Thoracic aorta (tissue), 2 donors: ENCODE data around the gene TGM1. TPM values are rescaled to one million over a fixed set of nuclear protein-coding genes. Genes with fewer than 3 reads are reported as not detected.

ENCODE experiments used
- ATAC-seq: fragments of 150-250 bp; one replicate; pipeline ENCODE4 v1.8.0; 2017; ENCODE audit warnings: low read depth; ENCODE audit not compliant: insufficient number of reproducible peaks, low FRiP score
- DNase-seq: peaks from one replicate; pipeline ENCODE4 v3.0.0-alpha.2; 2020; ENCODE audit warnings: low spot score
- H3K27ac ChIP-seq, 2 donors: fragments of 200-600 bp; sonication (generic); 1 replicate in 1 of 2; 2 replicates in 1 of 2; pipeline ENCODE4 v1.5.1; 2016; ENCODE audit warnings: mild to moderate bottlenecking in 2 of 2, moderate library complexity in 2 of 2
- H3K27me3 ChIP-seq: fragments of 200-600 bp; sonication (generic); replicated peaks from 2 replicates; pipeline ENCODE4 v1.6.0; 2016; ENCODE audit warnings: mild to moderate bottlenecking; ENCODE audit not compliant: insufficient read depth
- H3K36me3 ChIP-seq: fragments of 200-600 bp; sonication (generic); one replicate; pipeline ENCODE4 v1.5.1; 2016
- H3K4me1 ChIP-seq, 2 donors: fragments of 200-600 bp; sonication (generic); 1 replicate in 1 of 2; 2 replicates in 1 of 2; pipeline versions ENCODE4 v1.5.1 to v1.6.0; 2016; ENCODE audit warnings: low read depth in 2 of 2, mild to moderate bottlenecking in 1 of 2; ENCODE audit not compliant: control insufficient read depth in 1 of 2
- H3K4me3 ChIP-seq: fragments of 200-600 bp; sonication (generic); 2 replicates; pipeline ENCODE4 v1.5.1; 2016; ENCODE audit warnings: mild to moderate bottlenecking
- H3K9me3 ChIP-seq: fragments of 200-600 bp; sonication (generic); 2 replicates; pipeline ENCODE4 v1.5.1; 2016
- CTCF ChIP-seq: fragments of 200-600 bp; sonication (generic); IDR thresholded peaks from one replicate; pipeline ENCODE4 v1.5.1; 2019; ENCODE audit warnings: antibody characterized with exemption
- total RNA-seq, 2 donors: library from RNA; depleted of rRNA; stranded (reverse); fragments of >200 nt; gene quantifications; one replicate each; pipeline versions ENCODE4 v1.1.0 to v1.2.3, GENCODE V29; 2016

Gene TGM1
- total RNA-seq, 2 donors from 2014 or later = 0.21 TPM; not detected in 1

GRCh38 chr14:24233538-24233866 lies 29.5 kb downstream of the TGM1 start:
- Histone ChIP-seq H3K9me3 (no peaks in the 10 kb centered on the region), H3K4me3 (peak overlapping the region; percentile 74), H3K4me1 (peaks cover 12 to 35% of the 10 kb centered on the region in 2 donors), H3K36me3 (peaks cover 26% of the 10 kb centered on the region), H3K27ac (peak overlapping the region; percentile 81 to 82), H3K27me3 (no peaks in the 10 kb centered on the region)
- ATAC-seq (no peak), DNase-seq (no peak)
- TF ChIP-seq CTCF = no peak

- Histone ChIP-seq H3K9me3 (no peaks in the 10 kb centered on the region), H3K27me3 (no peaks in the 10 kb centered on the region), H3K27ac (peak within 1 kb of the TSS; percentile 81 to 82), H3K36me3 (peaks cover 23% of the 10 kb centered on the region), H3K4me3 (peak within 1 kb of the TSS; percentile 74), H3K4me1 (peaks cover 12 to 35% of the 10 kb centered on the region in 2 donors)
- no peak for TF ChIP-seq CTCF
- ATAC-seq = peak; percentile 52
- peak; percentile 47 for DNase-seq
Observed at GRCh38 chr14:24232645-24233537, 30.1 kb downstream of the TGM1 start, which contains the start of gene GMPR2. TSS of gene GMPR2 (plus strand) at chr14:24232929. CDS start at chr14:24233254, 325 bp downstream.

GRCh38 chr14:24232121-24232644 lies 30.8 kb downstream of the TGM1 start, which contains the start of gene NEDD8:
TSS of gene NEDD8 (minus strand) at chr14:24232367. CDS start at chr14:24232267, 100 bp downstream.
- DNase-seq = peak; percentile 78
- Histone ChIP-seq H3K27ac (peak within 1 kb of the TSS; percentile 81 to 82), H3K27me3 (no peaks in the 10 kb centered on the region), H3K36me3 (peaks cover 16% of the 10 kb centered on the region), H3K4me3 (peak within 1 kb of the TSS; percentile 74), H3K4me1 (peaks cover 12 to 37% of the 10 kb centered on the region in 2 donors), H3K9me3 (no peaks in the 10 kb centered on the region)
- ATAC-seq = peak; percentile 93
- no peak for TF ChIP-seq CTCF

GRCh38 chr14:24231263-24232120 lies 31.5 kb downstream of the TGM1 start:
- Histone ChIP-seq H3K4me3 (peak overlapping the region; percentile 74), H3K36me3 (peaks cover 9% of the 10 kb centered on the region), H3K27me3 (no peaks in the 10 kb centered on the region), H3K27ac (peak overlapping the region; percentile 81 to 82), H3K4me1 (peaks cover 12 to 39% of the 10 kb centered on the region in 2 donors), H3K9me3 (no peaks in the 10 kb centered on the region)
- TF ChIP-seq CTCF = no peak
- DNase-seq (no peak), ATAC-seq (no peak)
